ENCODE data around the gene UIMC1.

The UIMC1 gene

GRCh38 chr5:177022386-177023302 is 16.1 kb upstream of the UIMC1 start, which contains the start of gene ZNF346:
ZNF346 (plus strand) TSS chr5:177022696; CDS start chr5:177022739, 43 bp downstream.
- peak; percentile 45 for TF ChIP-seq CTCF (IDR thresholded peaks at IDR 0.05; ENCODE audit: insufficient read depth, low read length, poor library complexity, severe bottlenecking)
- no peaks in the 10 kb centered on the region for H3K36me3 ChIP-seq (ENCODE audit: control insufficient read depth, insufficient read depth, low read length)
- no peaks in the 10 kb centered on the region for H3K27me3 ChIP-seq (replicated peaks; ENCODE audit: control insufficient read depth, insufficient read depth, low read length)
- peak; percentile 92 for DNase-seq (ENCODE audit: extremely low read depth, insufficient read length)
- peak within 1 kb of the TSS; percentile 96 for H3K4me3 ChIP-seq (replicated peaks; ENCODE audit: low read depth, low read length)

GRCh38 chr5:177020033-177020432 is 13.5 kb upstream of the UIMC1 start:
- TF ChIP-seq CTCF (IDR thresholded peaks at IDR 0.05; ENCODE audit: insufficient read depth, low read length, poor library complexity, severe bottlenecking) = no peak
- no peak overlapping the region for H3K4me3 ChIP-seq (replicated peaks; ENCODE audit: low read depth, low read length)
- H3K27me3 ChIP-seq (replicated peaks; ENCODE audit: control insufficient read depth, insufficient read depth, low read length) = no peaks in the 10 kb centered on the region
- H3K36me3 ChIP-seq (ENCODE audit: control insufficient read depth, insufficient read depth, low read length) = no peaks in the 10 kb centered on the region
- DNase-seq (ENCODE audit: extremely low read depth, insufficient read length) = no peak

GRCh38 chr5:177018341-177018740 is 11.8 kb upstream of the UIMC1 start:
- no peaks in the 10 kb centered on the region for H3K36me3 ChIP-seq (ENCODE audit: control insufficient read depth, insufficient read depth, low read length)
- TF ChIP-seq CTCF (IDR thresholded peaks at IDR 0.05; ENCODE audit: insufficient read depth, low read length, poor library complexity, severe bottlenecking) = no peak
- DNase-seq (ENCODE audit: extremely low read depth, insufficient read length) = no peak
- no peaks in the 10 kb centered on the region for H3K27me3 ChIP-seq (replicated peaks; ENCODE audit: control insufficient read depth, insufficient read depth, low read length)
- no peak overlapping the region for H3K4me3 ChIP-seq (replicated peaks; ENCODE audit: low read depth, low read length)

GRCh38 chr5:177015156-177015555 is 8.6 kb upstream of the UIMC1 start:
- Histone ChIP-seq H3K4me3 (replicated peaks; ENCODE audit: low read depth, low read length) (no peak overlapping the region), H3K27me3 (replicated peaks; ENCODE audit: control insufficient read depth, insufficient read depth, low read length) (no peaks in the 10 kb centered on the region), H3K36me3 (ENCODE audit: control insufficient read depth, insufficient read depth, low read length) (no peaks in the 10 kb centered on the region)
- no peak for TF ChIP-seq CTCF (IDR thresholded peaks at IDR 0.05; ENCODE audit: insufficient read depth, low read length, poor library complexity, severe bottlenecking)
- DNase-seq (ENCODE audit: extremely low read depth, insufficient read length) = no peak

- TF ChIP-seq CTCF (IDR thresholded peaks at IDR 0.05; ENCODE audit: insufficient read depth, low read length, poor library complexity, severe bottlenecking) = no peak
- Histone ChIP-seq H3K4me3 (replicated peaks; ENCODE audit: low read depth, low read length) (no peak overlapping the region), H3K36me3 (ENCODE audit: control insufficient read depth, insufficient read depth, low read length) (no peaks in the 10 kb centered on the region), H3K27me3 (replicated peaks; ENCODE audit: control insufficient read depth, insufficient read depth, low read length) (no peaks in the 10 kb centered on the region)
- DNase-seq (ENCODE audit: extremely low read depth, insufficient read length) = no peak
Measured at GRCh38 chr5:177010153-177010552, 3.6 kb upstream of the UIMC1 start.
